ENCODE data around the gene POLR3F. TPM values are rescaled to one million over a fixed set of nuclear protein-coding genes. Genes with fewer than 3 reads are reported as not detected.
A peak's percentile ranks its signal among the peaks of the same experiment; 100 is the strongest.

Gene POLR3F
- 11.4 TPM for total RNA-seq

- Histone ChIP-seq H3K4me1 (ENCODE audit: insufficient read depth, low read length) (peaks cover 16% of the 10 kb centered on the region), H3K27me3 (ENCODE audit: insufficient read depth, low read length) (no peaks in the 10 kb centered on the region), H3K4me3 (ENCODE audit: low read length) (peak within 1 kb of the TSS; percentile 89), H3K9me3 (ENCODE audit: low read depth, low read length) (no peaks in the 10 kb centered on the region)
Measured at GRCh38 chr20:18466894-18467730, at the start of gene POLR3F, which contains the start of gene DZANK1. POLR3F (plus strand) TSS chr20:18467390; CDS start chr20:18467507, 117 bp downstream. DZANK1 (minus strand) TSS chr20:18467030; CDS start chr20:18465358, 1,672 bp downstream.

GRCh38 chr20:18421608-18422007, 45.6 kb upstream of the POLR3F start:
- Histone ChIP-seq H3K4me1 (ENCODE audit: insufficient read depth, low read length) (no peaks in the 10 kb centered on the region), H3K4me3 (ENCODE audit: low read length) (no peak overlapping the region), H3K27me3 (ENCODE audit: insufficient read depth, low read length) (no peaks in the 10 kb centered on the region), H3K9me3 (ENCODE audit: low read depth, low read length) (no peaks in the 10 kb centered on the region)

- Histone ChIP-seq H3K27me3 (ENCODE audit: insufficient read depth, low read length) (no peaks in the 10 kb centered on the region), H3K9me3 (ENCODE audit: low read depth, low read length) (no peaks in the 10 kb centered on the region), H3K4me1 (ENCODE audit: insufficient read depth, low read length) (no peaks in the 10 kb centered on the region), H3K4me3 (ENCODE audit: low read length) (no peak overlapping the region)
Measured at GRCh38 chr20:18427214-18427613, 40.0 kb upstream of the POLR3F start.

GRCh38 chr20:18428490-18429173, 38.6 kb upstream of the POLR3F start:
- Histone ChIP-seq H3K27me3 (ENCODE audit: insufficient read depth, low read length) (no peaks in the 10 kb centered on the region), H3K9me3 (ENCODE audit: low read depth, low read length) (no peaks in the 10 kb centered on the region), H3K4me3 (ENCODE audit: low read length) (no peak overlapping the region), H3K4me1 (ENCODE audit: insufficient read depth, low read length) (no peaks in the 10 kb centered on the region)

GRCh38 chr20:18430172-18430826, 36.9 kb upstream of the POLR3F start:
- H3K27me3 ChIP-seq (ENCODE audit: insufficient read depth, low read length): no peaks in the 10 kb centered on the region
- H3K4me3 ChIP-seq (ENCODE audit: low read length): no peak overlapping the region

GRCh38 chr20:18431206-18431605, 36.0 kb upstream of the POLR3F start:
- H3K4me3 ChIP-seq (ENCODE audit: low read length): no peak overlapping the region
- H3K9me3 ChIP-seq (ENCODE audit: low read depth, low read length): no peaks in the 10 kb centered on the region
- no peaks in the 10 kb centered on the region for H3K27me3 ChIP-seq (ENCODE audit: insufficient read depth, low read length)
- no peaks in the 10 kb centered on the region for H3K4me1 ChIP-seq (ENCODE audit: insufficient read depth, low read length)

More at GRCh38 chr20:18430172-18430826, 36.9 kb upstream of the POLR3F start:
- Histone ChIP-seq H3K9me3 (ENCODE audit: low read depth, low read length) (no peaks in the 10 kb centered on the region), H3K4me1 (ENCODE audit: insufficient read depth, low read length) (no peaks in the 10 kb centered on the region)

GRCh38 chr20:18436847-18437246, 30.3 kb upstream of the POLR3F start:
- Histone ChIP-seq H3K9me3 (ENCODE audit: low read depth, low read length) (no peaks in the 10 kb centered on the region), H3K4me3 (ENCODE audit: low read length) (no peak overlapping the region), H3K4me1 (ENCODE audit: insufficient read depth, low read length) (peaks cover 6% of the 10 kb centered on the region), H3K27me3 (ENCODE audit: insufficient read depth, low read length) (no peaks in the 10 kb centered on the region)

- Histone ChIP-seq H3K4me1 (ENCODE audit: insufficient read depth, low read length) (peaks cover 6% of the 10 kb centered on the region), H3K4me3 (ENCODE audit: low read length) (no peak overlapping the region), H3K27me3 (ENCODE audit: insufficient read depth, low read length) (no peaks in the 10 kb centered on the region), H3K9me3 (ENCODE audit: low read depth, low read length) (no peaks in the 10 kb centered on the region)
Measured at GRCh38 chr20:18440403-18440802, 26.8 kb upstream of the POLR3F start.

GRCh38 chr20:18443886-18444285, 23.3 kb upstream of the POLR3F start:
- Histone ChIP-seq H3K4me3 (ENCODE audit: low read length) (no peak overlapping the region), H3K4me1 (ENCODE audit: insufficient read depth, low read length) (no peaks in the 10 kb centered on the region), H3K9me3 (ENCODE audit: low read depth, low read length) (no peaks in the 10 kb centered on the region), H3K27me3 (ENCODE audit: insufficient read depth, low read length) (no peaks in the 10 kb centered on the region)

GRCh38 chr20:18456600-18456999, 10.6 kb upstream of the POLR3F start:
- Histone ChIP-seq H3K9me3 (ENCODE audit: low read depth, low read length) (no peaks in the 10 kb centered on the region), H3K4me1 (ENCODE audit: insufficient read depth, low read length) (no peaks in the 10 kb centered on the region), H3K27me3 (ENCODE audit: insufficient read depth, low read length) (no peaks in the 10 kb centered on the region), H3K4me3 (ENCODE audit: low read length) (no peak overlapping the region)

GRCh38 chr20:18465536-18466200, 1.5 kb upstream of the POLR3F start:
- Histone ChIP-seq H3K4me3 (ENCODE audit: low read length) (no peak overlapping the region), H3K27me3 (ENCODE audit: insufficient read depth, low read length) (no peaks in the 10 kb centered on the region), H3K4me1 (ENCODE audit: insufficient read depth, low read length) (peaks cover 16% of the 10 kb centered on the region), H3K9me3 (ENCODE audit: low read depth, low read length) (no peaks in the 10 kb centered on the region)

- peaks cover 16% of the 10 kb centered on the region for H3K4me1 ChIP-seq (ENCODE audit: insufficient read depth, low read length)
- H3K4me3 ChIP-seq (ENCODE audit: low read length): peak overlapping the region; percentile 89
- H3K27me3 ChIP-seq (ENCODE audit: insufficient read depth, low read length): no peaks in the 10 kb centered on the region
- H3K9me3 ChIP-seq (ENCODE audit: low read depth, low read length): no peaks in the 10 kb centered on the region
Measured at GRCh38 chr20:18466574-18466893, 656 bp upstream of the POLR3F start.

- Histone ChIP-seq H3K4me3 (ENCODE audit: low read length) (no peak overlapping the region), H3K9me3 (ENCODE audit: low read depth, low read length) (no peaks in the 10 kb centered on the region), H3K4me1 (ENCODE audit: insufficient read depth, low read length) (no peaks in the 10 kb centered on the region), H3K27me3 (ENCODE audit: insufficient read depth, low read length) (no peaks in the 10 kb centered on the region)
Measured at GRCh38 chr20:18477218-18477617, 10.0 kb downstream of the POLR3F start.

- Histone ChIP-seq H3K4me3 (ENCODE audit: low read length) (no peak overlapping the region), H3K9me3 (ENCODE audit: low read depth, low read length) (no peaks in the 10 kb centered on the region), H3K4me1 (ENCODE audit: insufficient read depth, low read length) (no peaks in the 10 kb centered on the region), H3K27me3 (ENCODE audit: insufficient read depth, low read length) (no peaks in the 10 kb centered on the region)
Measured at GRCh38 chr20:18477821-18478220, 10.6 kb downstream of the POLR3F start.

GRCh38 chr20:18481596-18481995, 14.4 kb downstream of the POLR3F start:
- Histone ChIP-seq H3K9me3 (ENCODE audit: low read depth, low read length) (no peaks in the 10 kb centered on the region), H3K4me3 (ENCODE audit: low read length) (no peak overlapping the region), H3K27me3 (ENCODE audit: insufficient read depth, low read length) (no peaks in the 10 kb centered on the region), H3K4me1 (ENCODE audit: insufficient read depth, low read length) (no peaks in the 10 kb centered on the region)

All from mononuclear cell (primary cell).